GM12891 (cell line): ENCODE data around the gene PRKRIP1.

ENCODE experiments used
- POLR2A ChIP-seq: IDR thresholded peaks from 2 replicates; pipeline ENCODE4 v1.6.1; 2011; ENCODE audit warnings: low read depth, low read length, control low read depth
- POLR2AphosphoS5 ChIP-seq: IDR thresholded peaks from 2 replicates; pipeline ENCODE4 v1.6.1; 2011; ENCODE audit warnings: low read depth, low read length, control low read depth

DNA sequence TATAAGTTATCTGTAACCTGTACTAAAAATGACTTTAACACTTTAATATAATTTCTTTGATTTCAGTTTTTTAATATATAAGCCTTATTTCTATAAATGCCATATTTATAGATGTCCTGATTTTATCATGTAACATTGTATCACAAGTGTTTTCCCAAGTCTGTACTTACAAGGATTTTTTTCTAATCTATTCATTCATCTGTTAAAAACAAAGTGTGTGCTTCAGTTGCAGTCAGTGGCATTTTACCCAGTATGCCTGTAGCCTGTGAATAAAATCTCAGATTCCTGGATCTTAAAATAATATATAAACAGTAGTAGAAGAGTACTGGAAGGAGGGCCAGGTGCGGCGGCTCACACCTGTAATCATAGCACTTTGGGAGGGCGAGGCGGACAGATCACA lies 17.4 kb downstream of the PRKRIP1 start:
- TF ChIP-seq POLR2A (no peak), POLR2AphosphoS5 (no peak)
